T-cell (primary cell): ENCODE data around the gene C2CD5. TPM values are rescaled to one million over a fixed set of nuclear protein-coding genes. Genes with fewer than 3 reads are reported as not detected.
"Not testable (repeated sequence)": the region's sequence is repeated elsewhere in the genome, so short reads cannot be mapped to it uniquely, and the experiment has no call there.

Experiments used
- ATAC-seq, 4 experiments: fragments of 200-7000 bp in 3 of 4; fragments of 150-1000 bp in 1 of 4; cut with Tn5 transposase; replicated peaks in 1 of 4; 1 replicate in 3 of 4; 2 replicates in 1 of 4; pipeline ENCODE4 v1.10.0; 2021; ENCODE audit warnings: moderate library complexity in 3 of 4, mild to moderate bottlenecking in 2 of 4, moderate number of reproducible peaks in 1 of 4
- CTCF ChIA-PET, 2 donors: fragments of 300-600 bp; sonication (Branson Sonifier 250); formaldehyde crosslinking; loops; one replicate each; lab custom pipeline; 2022; ENCODE audit warnings: antibody characterized with exemption in 2 of 2; lab: Charles Lee
- POLR2A ChIA-PET, 2 donors: fragments of 300-600 bp; sonication (Branson Sonifier 250); formaldehyde crosslinking; loops; one replicate each; lab custom pipeline; 2022; ENCODE audit warnings: antibody characterized with exemption in 2 of 2; lab: Charles Lee
- DNase-seq, 35 experiments: peaks; one replicate each; pipeline versions ENCODE4 v3.0.0 to v3.0.0-alpha.2; 2013 to 2023
- H3K27ac ChIP-seq: one replicate; pipeline ENCODE4 v1.5.1; 2013; ENCODE audit warnings: low read length
- H3K27me3 ChIP-seq, 2 experiments: replicated peaks in 1 of 2; 1 replicate in 1 of 2; 2 replicates in 1 of 2; pipeline versions ENCODE4 v1.6.1 to v1.7.0; 2013; ENCODE audit warnings: low read length in 1 of 2, mixed read lengths in 1 of 2; ENCODE audit not compliant: control insufficient read depth in 2 of 2, insufficient read depth in 2 of 2; ENCODE audit errors: extremely low read depth in 1 of 2
- H3K36me3 ChIP-seq, 2 donors: 1 replicate in 1 of 2; 2 replicates in 1 of 2; pipeline versions ENCODE4 v1.6.1 to v1.7.0; 2013; ENCODE audit warnings: low read length in 1 of 2; ENCODE audit not compliant: control insufficient read depth in 2 of 2, insufficient read depth in 1 of 2; ENCODE audit errors: extremely low read depth in 1 of 2
- H3K4me1 ChIP-seq, 2 experiments: 1 replicate in 1 of 2; 2 replicates in 1 of 2; pipeline versions ENCODE4 v1.6.1 to v1.7.0; 2013; ENCODE audit warnings: low read length in 2 of 2, mixed read lengths in 1 of 2; ENCODE audit not compliant: insufficient read depth in 2 of 2, control insufficient read depth in 1 of 2; ENCODE audit errors: extremely low read depth in 1 of 2
- H3K4me3 ChIP-seq, 2 donors: 1 replicate in 1 of 2; 2 replicates in 1 of 2; pipeline versions ENCODE4 v1.5.1 to v1.7.0; 2013; ENCODE audit warnings: mild to moderate bottlenecking in 2 of 2, low read length in 1 of 2, moderate library complexity in 1 of 2; ENCODE audit not compliant: control insufficient read depth in 1 of 2; ENCODE audit errors: extremely low read depth in 1 of 2
- H3K9me3 ChIP-seq: 2 replicates; pipeline ENCODE4 v1.7.0; 2013
- H3K27ac Mint-ChIP-seq, 2 donors: one replicate each; pipeline ENCODE4 v1.8.0; 2020 to 2021; ENCODE audit warnings: mild to moderate bottlenecking in 2 of 2, mixed read lengths in 2 of 2
- H3K27me3 Mint-ChIP-seq, 2 donors: one replicate each; pipeline ENCODE4 v1.8.0; 2021 to 2022; ENCODE audit warnings: mixed read lengths in 2 of 2
- H3K36me3 Mint-ChIP-seq: one replicate; pipeline ENCODE4 v1.8.0; 2021; ENCODE audit warnings: mixed read lengths
- H3K4me1 Mint-ChIP-seq, 3 donors: one replicate each; pipeline ENCODE4 v1.8.0; 2020 to 2022; ENCODE audit warnings: mixed read lengths in 3 of 3, mild to moderate bottlenecking in 1 of 3
- H3K4me3 Mint-ChIP-seq, 3 donors: one replicate each; pipeline ENCODE4 v1.8.0; 2020 to 2022; ENCODE audit warnings: mild to moderate bottlenecking in 3 of 3, mixed read lengths in 3 of 3, moderate library complexity in 3 of 3
- H3K9me3 Mint-ChIP-seq, 3 donors: one replicate each; pipeline ENCODE4 v1.8.0; 2020 to 2022; ENCODE audit warnings: mixed read lengths in 3 of 3
- WGBS: methylation state at CpG from one replicate; pipeline ENCODE4 v1.1.5; 2013; ENCODE audit warnings: missing lambda C conversion rate; ENCODE audit not compliant: insufficient coverage; 5-methylcytosine and 5-hydroxymethylcytosine counted together
- total RNA-seq, 35 experiments: library from RNA in 6 of 35; stranded (reverse) in 6 of 35; fragments of 120-200 nt in 1 of 35; gene quantifications; one replicate each; pipeline versions ENCODE4 v1.2.1 to v1.2.4 and lab custom pipeline; 2013 to 2026

C2CD5 gene
- total RNA-seq, 5 donors from 2014 or later (not counting 1 experiment from before 2014, with no cell fraction given) = 34.6 to 44.9 (median 42.6) TPM

DNA sequence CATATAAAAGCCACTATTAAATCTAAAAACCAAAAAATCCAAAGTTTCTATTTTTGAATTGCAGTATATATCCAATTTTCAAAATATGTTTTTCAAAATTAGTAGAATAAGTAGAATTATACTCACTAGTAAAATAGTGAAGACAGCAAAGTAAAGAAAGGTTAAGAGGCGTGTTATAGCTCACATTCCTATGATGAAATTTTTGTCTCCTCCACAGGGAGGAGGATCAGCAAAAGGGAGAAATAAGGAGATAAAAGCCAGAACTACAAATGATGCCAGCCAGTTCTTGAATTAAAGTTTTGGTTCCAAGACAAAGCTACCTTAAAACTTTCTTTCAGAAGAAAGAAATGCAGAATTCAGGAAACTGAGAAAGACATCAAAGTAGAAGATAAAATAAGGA is 50.0 kb downstream of the C2CD5 start:
- Histone ChIP-seq H3K4me3 (no peak overlapping the region), H3K4me1 (no peaks in the 10 kb centered on the region), H3K9me3 (no peaks in the 10 kb centered on the region), H3K27me3 (no peaks in the 10 kb centered on the region), H3K36me3 (peaks cover 0 to 22% of the 10 kb centered on the region in 2 donors), H3K27ac (no peak overlapping the region)
- ChIA-PET POLR2A (no interaction called here), CTCF (interaction anchor here in 1 of 2 donors (0.6 kb wide), 1 partner anchor 116 kb away, joined by 3 read pairs; no protein-coding TSS in a partner anchor)
- Mint-ChIP-seq H3K4me3 (no peak overlapping the region), H3K27ac (no peak overlapping the region), H3K36me3 (peaks cover 36% of the 10 kb centered on the region), H3K9me3 (no peaks in the 10 kb centered on the region), H3K27me3 (no peaks in the 10 kb centered on the region), H3K4me1 (no peaks in the 10 kb centered on the region)
- DNase-seq (no peak), ATAC-seq (no peak)
- no CpG with 5 or more reads among the region's 1 CpG for WGBS

DNA sequence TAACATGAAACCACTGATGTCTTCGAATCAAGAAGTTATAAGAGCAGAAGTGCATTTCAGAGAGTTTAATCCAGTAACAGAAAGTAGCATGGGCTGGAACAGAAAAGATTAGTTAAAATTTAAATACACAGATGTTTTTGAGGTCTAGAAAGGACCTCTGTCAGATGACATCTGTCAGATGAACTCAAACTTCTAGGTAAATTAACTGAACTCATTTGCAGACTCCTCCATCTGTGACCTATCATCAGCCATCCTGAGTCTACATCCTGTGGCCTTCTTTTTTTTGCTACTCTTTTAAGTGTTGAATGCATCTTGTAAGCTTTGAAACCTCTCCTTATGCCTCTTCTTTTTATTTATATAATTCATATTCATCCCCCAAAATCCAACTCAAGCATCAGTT is 53.3 kb downstream of the C2CD5 start:
- CTCF ChIA-PET = interaction anchor here in 1 of 2 donors (0.5 kb wide), 1 partner anchor 9 kb away, joined by 3 read pairs; no protein-coding TSS in a partner anchor
- no peak for ATAC-seq
- Histone ChIP-seq H3K9me3 (no peaks in the 10 kb centered on the region), H3K4me1 (no peaks in the 10 kb centered on the region), H3K4me3 (no peak overlapping the region), H3K36me3 (peaks cover 0 to 31% of the 10 kb centered on the region in 2 donors), H3K27ac (no peak overlapping the region), H3K27me3 (no peaks in the 10 kb centered on the region)
- H3K27me3 Mint-ChIP-seq = no peaks in the 10 kb centered on the region
- no peak for DNase-seq
- no peaks in the 10 kb centered on the region for H3K4me1 Mint-ChIP-seq
- POLR2A ChIA-PET = interaction anchor here in 1 of 2 donors (0.6 kb wide), 1 partner anchor 448 kb away, joined by 3 read pairs; no protein-coding TSS in a partner anchor
- WGBS = no CpG with 5 or more reads among the region's 1 CpG
- no peaks in the 10 kb centered on the region for H3K9me3 Mint-ChIP-seq
- H3K27ac Mint-ChIP-seq = peak overlapping the region in 1 of 2 donors; percentile 16
- H3K4me3 Mint-ChIP-seq = no peak overlapping the region
- H3K36me3 Mint-ChIP-seq = peaks cover 47% of the 10 kb centered on the region

DNA sequence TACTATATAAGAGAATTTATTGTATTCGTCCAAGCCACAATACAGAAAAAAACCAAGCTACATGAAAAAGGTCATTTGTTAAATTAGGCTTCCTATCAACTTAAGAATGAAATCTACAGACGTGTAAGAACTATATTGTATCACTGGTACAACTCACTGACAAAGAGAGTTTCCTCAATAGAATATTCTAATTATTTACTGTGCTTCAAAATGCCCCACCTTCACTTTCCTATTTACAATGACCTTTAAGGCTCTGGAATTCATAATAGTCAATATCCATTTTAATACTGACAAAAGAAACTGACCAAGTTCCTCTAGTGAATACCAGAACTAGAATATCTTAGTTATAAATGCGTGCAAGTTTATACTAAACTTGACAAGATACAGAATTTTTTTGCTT is 55.9 kb downstream of the C2CD5 start:
- no peak for ATAC-seq
- no peak overlapping the region for H3K27ac Mint-ChIP-seq

DNA sequence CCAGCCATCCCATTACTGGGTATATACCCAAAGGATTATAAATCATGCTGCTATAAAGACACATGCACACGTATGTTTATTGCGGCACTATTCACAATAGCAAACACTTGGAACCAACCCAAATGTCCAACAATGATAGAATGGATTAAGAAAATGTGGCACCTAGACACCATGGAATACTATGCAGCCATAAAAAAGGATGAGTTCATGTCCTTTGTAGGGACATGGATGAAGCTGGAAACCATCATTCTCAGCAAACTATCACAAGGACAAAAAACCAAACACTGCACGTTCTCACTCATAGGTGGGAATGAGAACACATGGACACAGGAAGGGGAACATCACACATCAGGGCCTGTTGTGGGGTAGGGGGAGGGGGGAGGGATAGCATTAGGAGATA is 56.7 kb downstream of the C2CD5 start:
- POLR2A ChIA-PET, H3K4me1 ChIP-seq, H3K27me3 Mint-ChIP-seq, H3K27ac Mint-ChIP-seq, H3K27me3 ChIP-seq, DNase-seq, ATAC-seq, H3K27ac ChIP-seq, H3K9me3 ChIP-seq, H3K9me3 Mint-ChIP-seq, H3K4me3 ChIP-seq, H3K4me1 Mint-ChIP-seq, H3K4me3 Mint-ChIP-seq: not testable (repeated sequence)
- no CpG with 5 or more reads among the region's 3 CpGs for WGBS
- H3K36me3 Mint-ChIP-seq = peaks cover 58% of the 10 kb centered on the region
- CTCF ChIA-PET = interaction anchor here in 1 of 2 donors (1.5 kb wide), 1 partner anchor 28 kb away, joined by 4 read pairs; no protein-coding TSS in a partner anchor
- peaks cover 0 to 50% of the 10 kb centered on the region in 2 donors for H3K36me3 ChIP-seq

More for the DNA sequence above, 55.9 kb downstream of the C2CD5 start:
- Histone ChIP-seq H3K4me3 (no peak overlapping the region), H3K4me1 (no peaks in the 10 kb centered on the region), H3K27me3 (no peaks in the 10 kb centered on the region), H3K9me3 (no peaks in the 10 kb centered on the region), H3K27ac (no peak overlapping the region), H3K36me3 (peaks cover 0 to 47% of the 10 kb centered on the region in 2 donors)
- ChIA-PET CTCF (interaction anchor here in 1 of 2 donors (1.5 kb wide), 1 partner anchor 29 kb away, joined by 4 read pairs; no protein-coding TSS in a partner anchor), POLR2A (no interaction called here)
- Mint-ChIP-seq H3K4me3 (no peak overlapping the region), H3K4me1 (no peaks in the 10 kb centered on the region), H3K36me3 (peaks cover 58% of the 10 kb centered on the region), H3K9me3 (no peaks in the 10 kb centered on the region), H3K27me3 (no peaks in the 10 kb centered on the region)
- DNase-seq = no peak
- WGBS = no CpG with 5 or more reads among the region's 3 CpGs

DNA sequence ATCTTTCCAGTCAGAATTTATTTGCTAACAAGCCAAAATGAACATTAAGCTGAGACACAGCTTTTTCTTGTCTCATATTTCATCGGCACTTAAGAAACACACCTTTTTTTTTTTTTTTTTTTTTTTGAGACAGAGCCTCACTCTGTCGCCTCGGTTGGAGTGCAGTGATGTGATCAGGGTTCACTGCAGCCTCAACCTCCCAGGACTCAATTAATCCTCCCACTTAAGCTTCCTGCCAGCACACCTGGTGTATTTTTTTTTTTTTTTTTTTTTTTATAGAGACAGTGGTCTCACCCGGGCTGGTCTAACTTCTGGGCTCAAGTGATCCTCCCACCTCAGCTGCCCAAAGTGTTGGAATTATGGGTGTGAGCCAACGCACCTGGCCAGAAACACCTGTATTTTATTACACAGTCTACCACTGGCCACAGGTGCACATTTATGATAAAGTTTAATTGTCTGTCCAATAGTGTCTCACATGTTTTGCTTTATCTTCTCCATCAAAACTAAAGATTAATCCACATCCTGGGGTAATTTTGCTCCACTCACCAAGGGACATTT is 62.7 kb downstream of the C2CD5 start:
- Histone ChIP-seq H3K9me3 (no peaks in the 10 kb centered on the region), H3K4me3 (no peak overlapping the region), H3K27me3 (no peaks in the 10 kb centered on the region), H3K27ac (no peak overlapping the region), H3K4me1 (no peaks in the 10 kb centered on the region), H3K36me3 (peaks cover 0 to 46% of the 10 kb centered on the region in 2 donors)
- ChIA-PET POLR2A (interaction anchor here (0.6 kb wide), 2 partner anchors 14 to 32 kb away, joined by 3 to 5 read pairs; no protein-coding TSS in a partner anchor), CTCF (interaction anchor here in 1 of 2 donors (0.6 kb wide), 1 partner anchor 22 kb away, joined by 3 read pairs; no protein-coding TSS in a partner anchor)
- DNase-seq = no peak
- Mint-ChIP-seq H3K27ac (no peak overlapping the region), H3K4me3 (no peak overlapping the region), H3K9me3 (no peaks in the 10 kb centered on the region), H3K36me3 (peaks cover 47% of the 10 kb centered on the region), H3K27me3 (no peaks in the 10 kb centered on the region), H3K4me1 (peaks cover 0 to 13% (median 3%) of the 10 kb centered on the region in 3 donors)
- no CpG with 5 or more reads among the region's 5 CpGs for WGBS
- ATAC-seq = no peak

DNA sequence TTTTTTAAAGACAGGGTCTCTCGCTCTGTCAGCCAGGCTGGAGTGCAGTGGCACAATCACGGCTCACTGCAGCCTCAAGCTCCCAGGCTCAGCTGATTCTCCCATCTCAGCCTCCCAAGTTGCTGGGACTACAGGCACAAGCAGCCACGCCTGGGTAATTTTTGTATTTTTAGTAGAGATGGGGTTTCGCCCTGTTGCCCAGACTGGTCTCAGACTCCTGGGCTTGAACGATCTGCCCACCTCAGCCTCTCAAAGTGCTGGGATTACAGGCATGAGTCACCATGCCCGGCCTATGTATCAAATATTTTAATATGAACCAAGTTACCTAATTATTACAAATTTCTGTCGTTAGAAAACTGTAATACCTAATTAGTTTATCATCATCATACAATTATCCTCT is 63.5 kb downstream of the C2CD5 start:
- H3K4me1 ChIP-seq, H3K4me3 Mint-ChIP-seq, H3K27ac Mint-ChIP-seq, DNase-seq, CTCF ChIA-PET, H3K27me3 Mint-ChIP-seq, H3K9me3 ChIP-seq, H3K9me3 Mint-ChIP-seq, H3K27me3 ChIP-seq, H3K27ac ChIP-seq, ATAC-seq, H3K4me3 ChIP-seq: not testable (repeated sequence)
- POLR2A ChIA-PET = interaction anchor here in 1 of 2 donors (0.5 kb wide), 1 partner anchor 222 kb away, joined by 3 read pairs; no protein-coding TSS in a partner anchor
- H3K36me3 Mint-ChIP-seq = peaks cover 46% of the 10 kb centered on the region
- peaks cover 0 to 13% (median 3%) of the 10 kb centered on the region in 3 donors for H3K4me1 Mint-ChIP-seq
- 100% methylated on average over 2 of the region's 7 CpGs for WGBS
- H3K36me3 ChIP-seq = peaks cover 0 to 42% of the 10 kb centered on the region in 2 donors
